Measurements from ENCODE around the gene ABLIM2. TPM values are rescaled to one million over a fixed set of nuclear protein-coding genes. Genes with fewer than 3 reads are reported as not detected.

ABLIM2 gene
- total and polyA plus RNA-seq, 2 of the 4 experiments (the other 2 are of a cell fraction): under 0.01 to 0.10 TPM

- TF ChIP-seq RFX5 (IDR thresholded peaks at IDR 0.05; ENCODE audit: low read depth, low read length): no peak
- no peak for TF ChIP-seq CHD1 (IDR thresholded peaks at IDR 0.05; ENCODE audit: low read depth, low read length)
- no peak for TF ChIP-seq BHLHE40 (IDR thresholded peaks at IDR 0.05; ENCODE audit: low read depth, low read length)
- TF ChIP-seq CTCF (conservative IDR thresholded peaks at IDR 0.05; ENCODE audit: low read depth, low read length): no peak
- TF ChIP-seq MAZ (IDR thresholded peaks at IDR 0.05; ENCODE audit: borderline replicate concordance, low read depth, low read length): no peak
- peaks cover 61% of the 10 kb centered on the region for H3K27me3 ChIP-seq (ENCODE audit: control insufficient read depth, insufficient read depth, low read length)
- no peak overlapping the region for H3K4me2 ChIP-seq (ENCODE audit: low read depth, low read length)
- in situ Hi-C loops (cut with MboI; ENCODE audit: low sequenced_read_pairs): no loop called here
- CTCF ChIA-PET: no interaction called here
- H2AK9ac ChIP-seq (replicated peaks; ENCODE audit: low read depth, low read length, poor library complexity): no peak overlapping the region
- H3K4ac ChIP-seq (ENCODE audit: low read depth, low read length): no peak overlapping the region
- H3K4me1 ChIP-seq (ENCODE audit: control insufficient read depth, insufficient read depth, low read length): peaks cover 5% of the 10 kb centered on the region; the same call in 1 of the 2 replicates
- no peaks in the 10 kb centered on the region for H3K9me3 ChIP-seq (ENCODE audit: control insufficient read depth, insufficient read depth, low read length)
- no peaks in the 10 kb centered on the region for H4K20me1 ChIP-seq (ENCODE audit: insufficient read depth, low read length)
- no peak overlapping the region for H4K91ac ChIP-seq (ENCODE audit: insufficient read depth, low read depth, low read length)
- no peak overlapping the region for H3K56ac ChIP-seq (ENCODE audit: extremely low read depth, insufficient read depth, low read length)
- no peak overlapping the region for H2BK5ac ChIP-seq (ENCODE audit: low read depth, low read length, poor library complexity, severe bottlenecking)
- H2AK5ac ChIP-seq (ENCODE audit: low read depth, low read length): no peak overlapping the region
- H4K8ac ChIP-seq (ENCODE audit: low read depth in 2 of 2, low read length in 2 of 2): no peak overlapping the region
- H3K9me1 ChIP-seq (ENCODE audit: insufficient read depth, low read length): 0 out of 2 replicates have a peak, but pooled peaks cover under 1% of the 10 kb centered on the region
- intact Hi-C loops (cut with micrococcal nuclease): no loop called here
- ATAC-seq (ENCODE audit: low read depth): no peak
- WGBS, 2 experiments (ENCODE audit: extremely low coverage in 2 of 2, insufficient read length in 1 of 2): no CpG with 5 or more reads among the region's 4 CpGs
- DNase-seq: no peak
- H3K79me1 ChIP-seq (ENCODE audit: low read depth in 1 of 2, low read length in 2 of 2): no peaks in the 10 kb centered on the region
- H3K18ac ChIP-seq (ENCODE audit: low read depth, low read length): no peak overlapping the region
- no peak overlapping the region for H2BK20ac ChIP-seq (ENCODE audit: low read depth, low read length)
- no peak overlapping the region for H2BK120ac ChIP-seq (ENCODE audit: low read depth, low read length)
- BruUV-seq (replicated peaks): no TSS peak
- H2AFZ ChIP-seq (replicated peaks; ENCODE audit: low read length, poor library complexity): peak overlapping the region; percentile 43
- POLR2A ChIA-PET (ENCODE audit: unreplicated experiment): no interaction called here
- H3K4me3 ChIP-seq (ENCODE audit: insufficient read depth, low read depth, low read length): no peak overlapping the region
- dilution Hi-C loops (cut with HindIII; ENCODE audit: low sequenced_read_pairs, unreplicated experiment): no loop called here
- H3K9ac ChIP-seq (ENCODE audit: low read depth, low read length): no peak overlapping the region
- H3K27ac ChIP-seq (ENCODE audit: insufficient read depth, low read length): no peak overlapping the region
- H3K14ac ChIP-seq (replicated peaks; ENCODE audit: low read depth, low read length): no peak overlapping the region
- no peaks in the 10 kb centered on the region for H3K36me3 ChIP-seq (ENCODE audit: control insufficient read depth, insufficient read depth, low read length)
- no peak overlapping the region for H3K23ac ChIP-seq (ENCODE audit: low read depth, low read length)
- no peak overlapping the region for H2BK15ac ChIP-seq (ENCODE audit: low read depth, low read length)
- no peak overlapping the region for H4K5ac ChIP-seq (ENCODE audit: low read depth, low read length)
Observed at GRCh38 chr4:8160233-8160560, 1.6 kb upstream of the ABLIM2 start.
